ENCODE measurements around the gene KRT72.

Gene KRT72

DNA sequence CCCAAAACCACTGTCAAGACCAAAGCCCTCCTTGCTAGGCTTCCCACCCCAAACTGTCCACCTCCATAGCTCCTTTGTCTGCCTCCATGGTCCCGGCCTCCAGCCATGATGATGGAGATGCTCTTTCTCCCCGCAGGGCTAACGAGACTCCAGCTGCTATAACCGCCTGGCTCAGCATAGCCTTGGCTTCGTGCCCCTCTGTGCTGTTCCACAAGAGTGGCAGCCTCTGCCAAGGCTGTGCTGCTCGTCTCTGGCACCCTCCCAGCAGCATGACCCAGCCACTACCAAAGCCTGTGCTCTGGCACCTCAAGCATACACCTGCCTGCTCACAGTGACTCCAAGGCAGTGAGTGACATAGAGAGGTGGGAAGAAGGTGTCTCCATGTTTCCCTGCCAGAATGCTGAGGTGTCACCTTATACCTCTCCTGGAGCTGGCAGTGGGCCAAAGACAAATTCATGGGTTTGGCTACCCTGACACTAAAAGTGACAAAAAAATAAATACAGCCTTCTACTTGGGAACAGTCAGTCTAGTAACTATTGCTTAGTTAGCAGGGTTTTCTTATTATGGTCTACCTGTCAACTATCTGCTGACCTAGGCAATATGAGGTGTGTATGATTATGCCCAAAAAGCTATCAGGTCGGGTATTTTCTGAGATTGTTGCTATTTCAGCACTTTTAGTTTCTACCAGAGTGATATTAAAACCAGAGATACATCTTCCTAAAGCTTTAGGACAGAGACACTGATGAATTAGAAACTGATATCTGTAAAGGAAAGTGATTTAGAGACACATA is 33.2 kb upstream of the KRT72 start:
- Mint-ChIP-seq H3K27ac (no peak overlapping the region), H3K36me3 (no peaks in the 10 kb centered on the region), H3K4me3 (no peak overlapping the region), H3K27me3 (peaks cover 18% of the 10 kb centered on the region), H3K4me1 (no peaks in the 10 kb centered on the region), H3K9me3 (no peaks in the 10 kb centered on the region)
- no peak for ATAC-seq

DNA sequence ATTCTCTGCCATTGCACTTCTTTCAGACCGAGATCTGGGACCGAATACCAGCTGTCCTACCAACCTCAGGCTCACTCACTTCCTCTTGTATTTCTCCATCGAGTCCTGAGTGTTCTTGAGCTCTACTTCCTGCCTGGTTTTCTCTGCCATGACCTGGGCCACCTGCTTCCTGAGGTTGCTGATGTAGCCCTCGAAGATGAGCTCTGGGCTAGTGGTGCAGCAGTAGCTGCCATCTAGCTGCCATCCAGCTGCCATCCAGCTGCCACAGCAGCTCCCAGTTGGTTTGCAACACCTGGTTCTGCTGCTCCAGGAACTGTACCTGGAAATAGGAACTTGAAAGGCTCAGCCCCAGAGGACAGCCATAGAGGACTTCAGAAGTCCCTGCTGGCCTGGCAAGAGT is 32.1 kb upstream of the KRT72 start:
- ATAC-seq, result no peak
- Mint-ChIP-seq H3K4me1 (no peaks in the 10 kb centered on the region), H3K4me3 (no peak overlapping the region), H3K27ac (no peak overlapping the region), H3K27me3 (peaks cover 22% of the 10 kb centered on the region), H3K9me3 (no peaks in the 10 kb centered on the region), H3K36me3 (no peaks in the 10 kb centered on the region)

DNA sequence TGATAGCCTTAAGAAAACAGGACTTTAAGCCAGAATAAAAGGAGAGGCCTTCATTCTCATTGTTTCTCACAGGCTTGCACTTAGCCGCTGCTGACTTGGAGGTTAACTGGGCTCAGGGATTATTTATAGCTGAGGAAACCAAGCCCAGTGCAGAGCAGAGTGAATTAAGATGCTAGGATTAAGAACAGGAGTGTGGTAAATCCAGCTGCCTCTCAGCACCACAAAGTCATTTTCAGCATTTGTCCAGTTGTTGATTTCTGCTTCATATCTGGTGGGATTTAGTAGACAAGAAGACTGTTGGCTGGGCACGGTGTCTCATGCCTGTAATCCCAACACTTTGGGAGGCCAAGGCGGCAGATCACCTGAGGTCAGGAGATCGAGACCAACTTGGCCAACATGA is 31.4 kb upstream of the KRT72 start:
- Mint-ChIP-seq H3K4me3 (no peak overlapping the region), H3K4me1 (no peaks in the 10 kb centered on the region), H3K36me3 (no peaks in the 10 kb centered on the region), H3K9me3 (no peaks in the 10 kb centered on the region), H3K27me3 (peaks cover 26% of the 10 kb centered on the region), H3K27ac (no peak overlapping the region)
- no peak for ATAC-seq

DNA sequence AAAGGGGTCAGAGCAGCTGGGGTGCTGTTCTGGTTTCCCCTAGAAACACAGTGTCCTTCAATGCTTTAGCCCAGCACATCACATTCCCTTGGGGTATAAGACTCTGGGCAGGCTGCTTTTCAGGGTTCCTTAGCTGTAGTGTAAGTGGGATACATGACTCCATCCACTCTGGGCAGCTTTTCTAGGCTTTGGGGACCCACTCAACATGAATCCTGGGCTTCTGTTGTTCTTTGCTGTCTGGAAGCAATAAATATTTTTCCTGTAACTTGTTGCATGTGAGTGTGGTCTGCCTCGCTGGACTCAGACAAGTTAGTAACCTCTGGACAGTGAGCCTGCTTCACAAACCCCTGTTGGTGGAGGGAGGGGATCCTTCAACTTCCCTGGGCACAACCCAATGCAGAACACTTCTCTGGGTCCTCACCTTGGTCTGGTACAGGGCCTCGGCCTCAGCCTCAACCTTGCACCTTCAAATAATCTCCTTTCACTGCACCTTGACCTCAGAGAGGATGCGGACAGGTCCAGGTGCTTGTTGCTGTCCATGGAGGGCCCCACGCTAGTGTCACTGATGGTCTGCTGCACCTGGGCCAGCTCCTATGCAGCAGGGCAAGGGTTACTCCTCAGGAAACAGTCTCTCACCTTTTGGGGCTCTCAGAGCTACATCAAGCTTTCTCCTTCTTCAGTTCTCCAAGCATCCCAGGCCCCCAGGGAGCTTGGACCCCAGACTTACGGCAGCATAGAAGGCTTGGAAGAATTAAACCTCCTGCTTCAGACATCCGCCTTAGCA is 30.6 kb upstream of the KRT72 start:
- no peak overlapping the region for H3K4me3 Mint-ChIP-seq
- H3K4me1 Mint-ChIP-seq, result no peaks in the 10 kb centered on the region
- H3K9me3 Mint-ChIP-seq, result no peaks in the 10 kb centered on the region
- H3K36me3 Mint-ChIP-seq, result no peaks in the 10 kb centered on the region
- H3K27ac Mint-ChIP-seq, result no peak overlapping the region
- peaks cover 26% of the 10 kb centered on the region for H3K27me3 Mint-ChIP-seq
- ATAC-seq, result no peak

DNA sequence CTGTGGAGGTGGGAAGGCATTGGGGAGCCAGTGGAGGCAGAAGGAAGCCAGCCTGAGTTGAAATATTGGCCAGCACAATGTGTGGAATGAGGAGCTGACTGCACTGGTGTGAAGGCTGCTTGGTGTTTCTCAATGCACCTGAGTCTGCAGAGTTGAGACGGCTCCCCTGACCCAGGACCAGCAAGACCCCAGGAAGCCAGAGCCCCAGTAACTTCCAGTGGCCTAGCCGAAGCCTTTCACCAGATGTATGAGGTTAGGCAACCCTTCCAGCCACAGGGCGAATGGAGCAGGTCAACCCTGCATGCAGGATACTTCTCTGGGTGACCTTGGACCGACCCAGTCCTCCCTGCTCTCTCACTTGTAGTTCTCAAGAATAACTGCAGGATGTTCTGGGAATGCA is 30.0 kb upstream of the KRT72 start:
- no peak for ATAC-seq
- no peaks in the 10 kb centered on the region for H3K36me3 Mint-ChIP-seq
- H3K27me3 Mint-ChIP-seq, result peaks cover 26% of the 10 kb centered on the region
- H3K9me3 Mint-ChIP-seq, result no peaks in the 10 kb centered on the region
- H3K4me1 Mint-ChIP-seq, result no peaks in the 10 kb centered on the region
- no peak overlapping the region for H3K27ac Mint-ChIP-seq
- H3K4me3 Mint-ChIP-seq, result no peak overlapping the region

GRCh38 chr12:52630599-52631200 is 29.4 kb upstream of the KRT72 start:
- no peaks in the 10 kb centered on the region for H3K9me3 Mint-ChIP-seq
- no peaks in the 10 kb centered on the region for H3K36me3 Mint-ChIP-seq
- H3K4me3 Mint-ChIP-seq, result no peak overlapping the region
- ATAC-seq, result no peak
- peaks cover 26% of the 10 kb centered on the region for H3K27me3 Mint-ChIP-seq
- no peaks in the 10 kb centered on the region for H3K4me1 Mint-ChIP-seq
- no peak overlapping the region for H3K27ac Mint-ChIP-seq

DNA sequence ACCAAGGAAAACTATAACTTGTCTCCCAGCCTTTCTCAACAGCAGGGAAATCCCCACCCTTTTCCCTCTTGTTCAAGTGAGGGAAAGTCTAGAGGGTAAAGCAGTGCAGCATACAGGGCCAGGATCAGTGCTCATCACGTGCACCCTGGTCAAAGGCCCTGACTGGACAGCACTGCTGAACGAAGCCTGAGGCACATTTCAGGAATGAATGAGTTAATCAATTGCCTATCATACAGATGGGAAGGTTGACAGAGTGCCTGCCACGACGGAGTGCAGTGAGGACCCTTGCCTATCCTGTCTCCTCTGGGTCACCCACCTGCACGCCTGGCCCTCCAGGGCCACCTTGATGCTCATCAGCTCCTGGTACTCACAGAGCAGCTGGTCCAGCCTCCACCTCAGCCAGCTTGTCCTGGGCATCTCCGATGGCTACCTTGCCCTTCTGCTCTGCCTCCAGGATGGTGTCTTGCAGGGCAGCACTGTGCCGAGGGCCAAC is 28.8 kb upstream of the KRT72 start:
- Mint-ChIP-seq H3K27ac (no peak overlapping the region), H3K9me3 (no peaks in the 10 kb centered on the region), H3K4me1 (no peaks in the 10 kb centered on the region), H3K27me3 (peaks cover 26% of the 10 kb centered on the region), H3K4me3 (no peak overlapping the region), H3K36me3 (no peaks in the 10 kb centered on the region)
- ATAC-seq, result no peak

DNA sequence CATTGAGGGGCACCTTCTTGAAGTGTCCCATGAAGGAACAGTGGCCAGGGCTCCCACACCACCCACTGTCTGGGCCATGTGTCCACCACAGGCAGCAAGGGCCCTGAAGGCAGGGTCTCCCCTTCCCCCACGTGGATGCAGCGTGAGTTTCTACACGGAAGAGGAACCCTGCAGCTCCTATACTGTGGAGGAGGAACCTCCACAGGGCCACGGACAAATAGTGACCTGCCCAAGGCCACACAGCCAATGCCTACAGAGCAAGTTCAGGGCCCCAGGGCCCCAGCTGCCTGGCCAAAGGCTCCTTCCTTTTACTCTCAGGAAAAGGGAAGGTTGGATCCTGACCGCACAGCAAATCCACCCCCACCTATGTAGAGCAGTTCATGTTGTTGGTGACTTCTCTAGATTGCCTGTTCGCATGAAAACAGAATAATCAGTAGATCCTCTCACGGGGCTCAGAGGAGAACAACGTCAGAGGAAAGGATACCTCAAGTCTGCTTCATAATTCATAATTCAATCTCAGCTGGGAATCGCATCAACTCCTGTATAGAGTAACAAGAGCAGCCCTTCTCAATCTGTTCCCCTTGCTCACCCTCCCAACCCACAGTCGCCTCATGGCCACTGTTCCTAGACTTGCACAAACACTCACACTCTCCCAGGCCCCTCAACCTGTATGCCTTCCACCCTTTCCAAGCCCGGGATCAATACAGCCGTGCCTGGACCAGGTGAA is 28.2 kb upstream of the KRT72 start:
- H3K36me3 Mint-ChIP-seq, result no peaks in the 10 kb centered on the region
- no peaks in the 10 kb centered on the region for H3K9me3 Mint-ChIP-seq
- H3K27ac Mint-ChIP-seq, result no peak overlapping the region
- no peaks in the 10 kb centered on the region for H3K4me1 Mint-ChIP-seq
- H3K27me3 Mint-ChIP-seq, result peaks cover 24% of the 10 kb centered on the region
- no peak for ATAC-seq
- no peak overlapping the region for H3K4me3 Mint-ChIP-seq

DNA sequence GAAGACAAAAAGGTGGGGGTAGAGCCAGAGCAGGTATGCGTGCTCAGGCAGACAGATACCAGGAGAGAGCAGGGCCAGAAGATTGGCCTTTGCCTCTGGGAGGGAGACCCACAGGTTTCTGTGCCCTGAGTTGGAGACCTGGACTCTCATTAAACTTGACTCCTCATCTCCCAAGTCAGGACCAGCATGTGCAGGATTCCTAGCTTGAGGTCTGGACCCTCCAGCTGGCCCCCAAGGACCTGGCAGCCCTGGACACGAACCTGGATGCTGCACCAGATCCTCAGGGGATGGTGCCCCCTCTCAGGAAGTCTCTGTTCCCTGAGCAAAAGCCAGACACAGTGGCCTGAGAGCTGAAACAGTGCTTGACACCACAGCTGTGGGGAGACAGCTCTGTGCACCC is 27.6 kb upstream of the KRT72 start:
- Mint-ChIP-seq H3K27ac (no peak overlapping the region), H3K4me3 (no peak overlapping the region), H3K36me3 (no peaks in the 10 kb centered on the region), H3K27me3 (peaks cover 20% of the 10 kb centered on the region), H3K9me3 (no peaks in the 10 kb centered on the region), H3K4me1 (no peaks in the 10 kb centered on the region)
- ATAC-seq, result no peak

- Mint-ChIP-seq H3K4me1 (no peaks in the 10 kb centered on the region), H3K4me3 (no peak overlapping the region), H3K36me3 (no peaks in the 10 kb centered on the region), H3K27ac (no peak overlapping the region), H3K27me3 (peaks cover 21% of the 10 kb centered on the region), H3K9me3 (no peaks in the 10 kb centered on the region)
- no peak for ATAC-seq
These were observed 26.8 kb upstream of the KRT72 start for GRCh38 chr12:52628111-52628507.

- H3K27ac Mint-ChIP-seq, result no peak overlapping the region
- no peaks in the 10 kb centered on the region for H3K4me1 Mint-ChIP-seq
- H3K4me3 Mint-ChIP-seq, result no peak overlapping the region
These were observed 26.3 kb upstream of the KRT72 start for GRCh38 chr12:52627395-52628110.

DNA sequence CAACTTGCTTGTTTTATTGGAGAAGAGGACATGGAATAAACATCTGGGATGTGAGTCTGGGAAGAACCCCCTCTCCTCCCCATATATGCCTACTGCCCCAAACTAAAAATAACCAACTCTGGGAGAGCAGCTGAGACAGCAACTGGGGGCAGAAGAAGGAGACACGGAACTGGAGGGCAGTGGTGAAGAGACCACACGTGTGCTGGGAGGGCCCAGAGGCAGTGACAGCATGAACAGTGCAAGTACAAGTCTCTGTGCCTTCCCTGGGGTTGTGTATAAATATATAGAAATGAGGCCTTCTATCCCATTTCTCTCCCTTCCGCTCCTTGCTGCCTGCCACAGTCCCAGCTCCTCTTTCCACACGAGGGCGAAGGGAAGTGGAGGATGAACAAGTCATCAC is 21.1 kb upstream of the KRT72 start:
- ATAC-seq, result no peak
- Mint-ChIP-seq H3K4me3 (no peak overlapping the region), H3K27me3 (peaks cover 41% of the 10 kb centered on the region), H3K27ac (no peak overlapping the region), H3K9me3 (no peaks in the 10 kb centered on the region), H3K36me3 (no peaks in the 10 kb centered on the region), H3K4me1 (no peaks in the 10 kb centered on the region)

More at GRCh38 chr12:52627395-52628110, 26.3 kb upstream of the KRT72 start:
- Mint-ChIP-seq H3K36me3 (no peaks in the 10 kb centered on the region), H3K27me3 (peaks cover 26% of the 10 kb centered on the region), H3K9me3 (no peaks in the 10 kb centered on the region)
- ATAC-seq, result no peak

- no peaks in the 10 kb centered on the region for H3K36me3 Mint-ChIP-seq
- no peak overlapping the region for H3K4me3 Mint-ChIP-seq
- no peak for ATAC-seq
- H3K27ac Mint-ChIP-seq, result no peak overlapping the region
- H3K9me3 Mint-ChIP-seq, result no peaks in the 10 kb centered on the region
- H3K4me1 Mint-ChIP-seq, result no peaks in the 10 kb centered on the region
- H3K27me3 Mint-ChIP-seq, result peaks cover 58% of the 10 kb centered on the region
These were observed 17.6 kb upstream of the KRT72 start for GRCh38 chr12:52618866-52619265.

GRCh38 chr12:52618216-52618615 is 17.0 kb upstream of the KRT72 start, which contains the start of gene KRT73:
Gene KRT73 (minus strand): TSS chr12:52618559. CDS start chr12:52618524, 35 bp downstream.
- H3K36me3 Mint-ChIP-seq, result no peaks in the 10 kb centered on the region
- H3K4me3 Mint-ChIP-seq, result no peak within 1 kb of the TSS
- no peak within 1 kb of the TSS for H3K27ac Mint-ChIP-seq
- no peaks in the 10 kb centered on the region for H3K9me3 Mint-ChIP-seq
- peaks cover 58% of the 10 kb centered on the region for H3K27me3 Mint-ChIP-seq
- no peaks in the 10 kb centered on the region for H3K4me1 Mint-ChIP-seq
- ATAC-seq, result no peak
